HepG2 (cell line): ENCODE data around the gene DBN1. TPM values are rescaled to one million over a fixed set of nuclear protein-coding genes. Genes with fewer than 3 reads are reported as not detected.

ENCODE experiments used
- ATF7 ChIP-seq, 2 experiments: fragments of 450-650 bp in 1 of 2; sonication (generic) in 1 of 2; formaldehyde crosslinking in 1 of 2; IDR thresholded peaks; 2 replicates each; pipeline versions ENCODE4 v1.4.0 to v1.6.1; 2016 to 2020; ENCODE audit warnings: antibody characterized with exemption in 1 of 2, mild to moderate bottlenecking in 1 of 2, missing genetic modification reagents in 1 of 2
- FOXM1 ChIP-seq: sonication (generic); formaldehyde crosslinking; IDR thresholded peaks from 2 replicates; pipeline ENCODE4 v1.5.0; 2020; ENCODE audit warnings: missing genetic modification reagents
- GLI4 ChIP-seq: sonication (generic); formaldehyde crosslinking; IDR thresholded peaks from 2 replicates; pipeline ENCODE4 v1.5.1; 2020; ENCODE audit warnings: missing genetic modification reagents, mild to moderate bottlenecking, moderate library complexity, borderline replicate concordance
- HCFC1 ChIP-seq: fragments of 150-350 bp; IDR thresholded peaks from 2 replicates; pipeline ENCODE4 v1.6.1; 2014; ENCODE audit warnings: low read depth, low read length
- HNRNPK ChIP-seq: fragments of 200-400 bp; formaldehyde crosslinking; IDR thresholded peaks from 2 replicates; pipeline ENCODE4 v1.6.1; 2018; ENCODE audit warnings: low read length, low read depth, moderate library complexity, mild to moderate bottlenecking; ENCODE audit not compliant: poor library complexity, severe bottlenecking
- POLR2G ChIP-seq: fragments of 200-400 bp; formaldehyde crosslinking; IDR thresholded peaks from 2 replicates; pipeline ENCODE4 v1.6.1; 2018; ENCODE audit warnings: mild to moderate bottlenecking, low read depth, low read length, moderate library complexity
- ZNF350 ChIP-seq: sonication (generic); formaldehyde crosslinking; IDR thresholded peaks from 2 replicates; pipeline ENCODE4 v1.4.0; 2020; ENCODE audit warnings: mild to moderate bottlenecking, low read depth, missing genetic modification reagents, borderline replicate concordance
- ZNF44 ChIP-seq: sonication (generic); formaldehyde crosslinking; IDR thresholded peaks from 2 replicates; pipeline ENCODE4 v1.5.1; 2020; ENCODE audit warnings: mild to moderate bottlenecking, missing genetic modification reagents
- ZNF546 ChIP-seq: sonication (generic); formaldehyde crosslinking; conservative IDR thresholded peaks from 2 replicates; pipeline ENCODE4 v1.8.1; 2023; ENCODE audit warnings: mild to moderate bottlenecking, missing genetic modification reagents
- ZNF549 ChIP-seq: sonication (generic); formaldehyde crosslinking; IDR thresholded peaks from 2 replicates; pipeline ENCODE4 v1.5.0; 2020; ENCODE audit warnings: missing genetic modification reagents
- ZSCAN25 ChIP-seq: sonication (generic); formaldehyde crosslinking; IDR thresholded peaks from 2 replicates; pipeline ENCODE4 v1.8.0; 2022; ENCODE audit warnings: mild to moderate bottlenecking, missing genetic modification reagents
- polyA plus RNA-seq, 8 experiments: library from polyadenylated mRNA; depleted of rRNA in 3 of 8; stranded (reverse) in 7 of 8; unstranded in 1 of 8; fragments of >200 nt; fragmentation: Illumina TruSeq in 4 of 8; extraction: Trizol in 4 of 8; gene quantifications; 2 replicates each; pipeline versions ENCODE4 v1.2.1 to v1.2.3, GENCODE V29; 2011 to 2016; ENCODE audit warnings: low read depth in 4 of 8, missing spikeins in 1 of 8, mixed read lengths in 1 of 8; ENCODE audit not compliant: insufficient read depth in 1 of 8
- total RNA-seq, 5 experiments: library from RNA; depleted of rRNA; stranded (reverse); fragments of >200 nt; fragmentation: Illumina TruSeq; extraction: Trizol; gene quantifications; 2 replicates each; pipeline ENCODE4 v1.2.3, GENCODE V29; 2016; ENCODE audit warnings: low read depth in 1 of 5
- TF ChIP-seq, protein P1 (sequence below), 2 experiments: sonication (generic) in 1 of 2; formaldehyde crosslinking in 1 of 2; IDR thresholded peaks; 2 replicates each; pipeline versions ENCODE4 v1.4.0 to v1.6.1; 2018 to 2020; ENCODE audit warnings: missing genetic modification reagents in 2 of 2, borderline replicate concordance in 1 of 2, low read depth in 1 of 2, mild to moderate bottlenecking in 1 of 2, missing biosample characterization in 1 of 2
- TF ChIP-seq, protein P2 (sequence below): sonication (generic); formaldehyde crosslinking; IDR thresholded peaks from 2 replicates; pipeline ENCODE4 v1.4.0; 2020; ENCODE audit warnings: missing genetic modification reagents, borderline replicate concordance
- TF ChIP-seq, protein P3 (sequence below): sonication (generic); formaldehyde crosslinking; IDR thresholded peaks from 2 replicates; pipeline ENCODE4 v1.5.1; 2020; ENCODE audit warnings: missing genetic modification reagents, mild to moderate bottlenecking, borderline replicate concordance
- TF ChIP-seq, protein P4 (sequence below): sonication (generic); formaldehyde crosslinking; IDR thresholded peaks from 2 replicates; pipeline ENCODE4 v1.5.0; 2020; ENCODE audit warnings: mild to moderate bottlenecking, missing genetic modification reagents
- TF ChIP-seq, protein P5 (sequence below): sonication (generic); formaldehyde crosslinking; IDR thresholded peaks from 2 replicates; pipeline ENCODE4 v1.5.0; 2020; ENCODE audit warnings: missing genetic modification reagents

The DBN1 gene
- total and polyA plus RNA-seq, 2 of the 13 experiments (the other 11 are each of a cell fraction or from before 2014, with no cell fraction given): 27.0 to 37.3 TPM

DNA sequence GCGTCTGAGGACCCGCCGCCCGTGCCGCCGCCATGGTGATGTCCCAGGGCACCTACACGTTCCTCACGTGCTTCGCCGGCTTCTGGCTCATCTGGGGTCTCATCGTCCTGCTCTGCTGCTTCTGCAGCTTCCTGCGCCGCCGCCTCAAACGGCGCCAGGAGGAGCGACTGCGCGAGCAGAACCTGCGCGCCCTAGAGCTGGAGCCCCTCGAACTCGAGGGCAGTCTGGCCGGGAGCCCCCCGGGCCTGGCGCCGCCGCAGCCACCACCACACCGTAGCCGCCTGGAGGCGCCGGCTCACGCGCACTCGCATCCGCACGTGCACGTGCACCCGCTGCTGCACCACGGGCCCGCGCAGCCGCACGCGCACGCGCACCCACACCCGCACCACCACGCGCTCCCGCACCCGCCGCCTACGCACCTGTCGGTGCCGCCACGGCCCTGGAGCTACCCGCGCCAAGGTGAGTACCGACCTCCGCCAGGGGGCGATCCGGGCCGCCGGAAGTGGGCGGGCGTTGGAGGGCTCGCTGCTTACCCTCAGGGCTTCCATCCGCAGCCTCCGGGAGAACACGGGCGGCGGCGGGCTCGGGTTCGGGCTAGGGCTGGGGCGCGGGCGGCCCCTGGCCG, 18.3 kb downstream of the DBN1 start (continued):
- TF ChIP-seq, protein P1, sequence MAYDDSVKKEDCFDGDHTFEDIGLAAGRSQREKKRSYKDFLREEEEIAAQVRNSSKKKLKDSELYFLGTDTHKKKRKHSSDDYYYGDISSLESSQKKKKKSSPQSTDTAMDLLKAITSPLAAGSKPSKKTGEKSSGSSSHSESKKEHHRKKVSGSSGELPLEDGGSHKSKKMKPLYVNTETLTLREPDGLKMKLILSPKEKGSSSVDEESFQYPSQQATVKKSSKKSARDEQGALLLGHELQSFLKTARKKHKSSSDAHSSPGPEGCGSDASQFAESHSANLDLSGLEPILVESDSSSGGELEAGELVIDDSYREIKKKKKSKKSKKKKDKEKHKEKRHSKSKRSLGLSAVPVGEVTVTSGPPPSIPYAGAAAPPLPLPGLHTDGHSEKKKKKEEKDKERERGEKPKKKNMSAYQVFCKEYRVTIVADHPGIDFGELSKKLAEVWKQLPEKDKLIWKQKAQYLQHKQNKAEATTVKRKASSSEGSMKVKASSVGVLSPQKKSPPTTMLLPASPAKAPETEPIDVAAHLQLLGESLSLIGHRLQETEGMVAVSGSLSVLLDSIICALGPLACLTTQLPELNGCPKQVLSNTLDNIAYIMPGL (CRISPR knock-in tag; IDR thresholded peaks at IDR 0.05; ENCODE audit: borderline replicate concordance in 1 of 2, low read depth in 1 of 2): peak; percentile 97 to 98; a peak in 3 of 4 replicates
- TF ChIP-seq ZNF350 (peak; percentile 37; the same call in 1 of the 2 replicates), FOXM1 (CRISPR knock-in tag) (no peak), ZSCAN25 (peak; percentile 49; the same call in 1 of the 2 replicates), GLI4 (CRISPR knock-in tag) (peak; percentile 73; the same call in 1 of the 2 replicates), ZNF549 (CRISPR knock-in tag) (no peak), ATF7 (IDR thresholded peaks at IDR 0.05) (no peak), ATF7 (CRISPR knock-in tag; IDR thresholded peaks at IDR 0.05) (no peak), POLR2G (peak; percentile 80), ZNF546 (CRISPR knock-in tag) (peak; percentile 90; the same call in 1 of the 2 replicates), HCFC1 (no peak), ZNF44 (CRISPR knock-in tag) (0 out of 2 replicates have a peak, but pooled peaks have one; percentile 15), HNRNPK (peak; percentile 12)
- TF ChIP-seq, protein P2, sequence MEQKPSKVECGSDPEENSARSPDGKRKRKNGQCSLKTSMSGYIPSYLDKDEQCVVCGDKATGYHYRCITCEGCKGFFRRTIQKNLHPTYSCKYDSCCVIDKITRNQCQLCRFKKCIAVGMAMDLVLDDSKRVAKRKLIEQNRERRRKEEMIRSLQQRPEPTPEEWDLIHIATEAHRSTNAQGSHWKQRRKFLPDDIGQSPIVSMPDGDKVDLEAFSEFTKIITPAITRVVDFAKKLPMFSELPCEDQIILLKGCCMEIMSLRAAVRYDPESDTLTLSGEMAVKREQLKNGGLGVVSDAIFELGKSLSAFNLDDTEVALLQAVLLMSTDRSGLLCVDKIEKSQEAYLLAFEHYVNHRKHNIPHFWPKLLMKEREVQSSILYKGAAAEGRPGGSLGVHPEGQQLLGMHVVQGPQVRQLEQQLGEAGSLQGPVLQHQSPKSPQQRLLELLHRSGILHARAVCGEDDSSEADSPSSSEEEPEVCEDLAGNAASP (CRISPR knock-in tag): peak; percentile 53; the same call in 1 of the 2 replicates
- TF ChIP-seq, protein P3, sequence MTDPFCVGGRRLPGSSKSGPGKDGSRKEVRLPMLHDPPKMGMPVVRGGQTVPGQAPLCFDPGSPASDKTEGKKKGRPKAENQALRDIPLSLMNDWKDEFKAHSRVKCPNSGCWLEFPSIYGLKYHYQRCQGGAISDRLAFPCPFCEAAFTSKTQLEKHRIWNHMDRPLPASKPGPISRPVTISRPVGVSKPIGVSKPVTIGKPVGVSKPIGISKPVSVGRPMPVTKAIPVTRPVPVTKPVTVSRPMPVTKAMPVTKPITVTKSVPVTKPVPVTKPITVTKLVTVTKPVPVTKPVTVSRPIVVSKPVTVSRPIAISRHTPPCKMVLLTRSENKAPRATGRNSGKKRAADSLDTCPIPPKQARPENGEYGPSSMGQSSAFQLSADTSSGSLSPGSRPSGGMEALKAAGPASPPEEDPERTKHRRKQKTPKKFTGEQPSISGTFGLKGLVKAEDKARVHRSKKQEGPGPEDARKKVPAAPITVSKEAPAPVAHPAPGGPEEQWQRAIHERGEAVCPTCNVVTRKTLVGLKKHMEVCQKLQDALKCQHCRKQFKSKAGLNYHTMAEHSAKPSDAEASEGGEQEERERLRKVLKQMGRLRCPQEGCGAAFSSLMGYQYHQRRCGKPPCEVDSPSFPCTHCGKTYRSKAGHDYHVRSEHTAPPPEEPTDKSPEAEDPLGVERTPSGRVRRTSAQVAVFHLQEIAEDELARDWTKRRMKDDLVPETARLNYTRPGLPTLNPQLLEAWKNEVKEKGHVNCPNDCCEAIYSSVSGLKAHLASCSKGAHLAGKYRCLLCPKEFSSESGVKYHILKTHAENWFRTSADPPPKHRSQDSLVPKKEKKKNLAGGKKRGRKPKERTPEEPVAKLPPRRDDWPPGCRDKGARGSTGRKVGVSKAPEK: no peak
- TF ChIP-seq, protein P4, sequence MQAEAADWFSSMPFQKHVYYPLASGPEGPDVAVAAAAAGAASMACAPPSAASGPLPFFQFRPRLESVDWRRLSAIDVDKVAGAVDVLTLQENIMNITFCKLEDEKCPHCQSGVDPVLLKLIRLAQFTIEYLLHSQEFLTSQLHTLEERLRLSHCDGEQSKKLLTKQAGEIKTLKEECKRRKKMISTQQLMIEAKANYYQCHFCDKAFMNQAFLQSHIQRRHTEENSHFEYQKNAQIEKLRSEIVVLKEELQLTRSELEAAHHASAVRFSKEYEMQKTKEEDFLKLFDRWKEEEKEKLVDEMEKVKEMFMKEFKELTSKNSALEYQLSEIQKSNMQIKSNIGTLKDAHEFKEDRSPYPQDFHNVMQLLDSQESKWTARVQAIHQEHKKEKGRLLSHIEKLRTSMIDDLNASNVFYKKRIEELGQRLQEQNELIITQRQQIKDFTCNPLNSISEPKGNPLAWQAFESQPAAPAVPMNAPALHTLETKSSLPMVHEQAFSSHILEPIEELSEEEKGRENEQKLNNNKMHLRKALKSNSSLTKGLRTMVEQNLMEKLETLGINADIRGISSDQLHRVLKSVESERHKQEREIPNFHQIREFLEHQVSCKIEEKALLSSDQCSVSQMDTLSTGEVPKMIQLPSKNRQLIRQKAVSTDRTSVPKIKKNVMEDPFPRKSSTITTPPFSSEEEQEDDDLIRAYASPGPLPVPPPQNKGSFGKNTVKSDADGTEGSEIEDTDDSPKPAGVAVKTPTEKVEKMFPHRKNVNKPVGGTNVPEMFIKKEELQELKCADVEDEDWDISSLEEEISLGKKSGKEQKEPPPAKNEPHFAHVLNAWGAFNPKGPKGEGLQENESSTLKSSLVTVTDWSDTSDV (CRISPR knock-in tag): no peak
- TF ChIP-seq, protein P5, sequence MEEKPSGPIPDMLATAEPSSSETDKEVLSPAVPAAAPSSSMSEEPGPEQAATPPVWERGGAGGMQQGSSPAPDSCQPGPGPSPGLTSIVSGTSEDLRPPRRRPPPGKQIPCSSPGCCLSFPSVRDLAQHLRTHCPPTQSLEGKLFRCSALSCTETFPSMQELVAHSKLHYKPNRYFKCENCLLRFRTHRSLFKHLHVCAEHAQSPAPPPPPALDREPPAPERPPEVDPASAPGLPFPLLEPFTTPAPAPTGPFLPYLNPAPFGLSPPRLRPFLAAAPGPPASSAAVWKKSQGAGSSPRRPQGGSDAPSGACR (CRISPR knock-in tag): no peak
